ENCODE measurements around the gene FOXO1. TPM values are rescaled to one million over a fixed set of nuclear protein-coding genes. Genes with fewer than 3 reads are reported as not detected.
A peak's percentile ranks its signal among the peaks of the same experiment; 100 is the strongest.

FOXO1 gene
- total RNA-seq, 1 experiment from 2014 or later: 4.5 TPM

- H3K4me3 ChIP-seq: no peak overlapping the region
- no peak for DNase-seq (ENCODE audit: low read depth in 1 of 2, low spot score in 2 of 2)
- H3K27ac ChIP-seq: no peak overlapping the region
- peaks cover 17% of the 10 kb centered on the region for H3K4me1 ChIP-seq (replicated peaks)
- H3K9me3 ChIP-seq (replicated peaks): 0 out of 2 replicates have a peak, but pooled peaks cover 5% of the 10 kb centered on the region
- peaks cover 8% of the 10 kb centered on the region for H3K36me3 ChIP-seq
- H3K27me3 ChIP-seq (replicated peaks): no peaks in the 10 kb centered on the region
Observed at GRCh38 chr13:40661875-40662665, 4.4 kb downstream of the FOXO1 start.

- no peaks in the 10 kb centered on the region for H3K9me3 ChIP-seq (replicated peaks)
- H3K27me3 ChIP-seq (replicated peaks): no peaks in the 10 kb centered on the region
- peaks cover 13% of the 10 kb centered on the region for H3K4me1 ChIP-seq (replicated peaks)
- DNase-seq (ENCODE audit: low read depth in 1 of 2, low spot score in 2 of 2): no peak
- H3K36me3 ChIP-seq: peaks cover 3% of the 10 kb centered on the region; the same call in 1 of the 2 replicates
- H3K4me3 ChIP-seq: no peak overlapping the region
- H3K27ac ChIP-seq: no peak overlapping the region
Observed at GRCh38 chr13:40660692-40661091, 5.7 kb downstream of the FOXO1 start.

GRCh38 chr13:40660141-40660664, 6.2 kb downstream of the FOXO1 start:
- H3K36me3 ChIP-seq: 0 out of 2 replicates have a peak, but pooled peaks cover under 1% of the 10 kb centered on the region
- no peak overlapping the region for H3K4me3 ChIP-seq
- DNase-seq (ENCODE audit: low read depth in 1 of 2, low spot score in 2 of 2): no peak
- peaks cover 13% of the 10 kb centered on the region for H3K4me1 ChIP-seq (replicated peaks)
- H3K27ac ChIP-seq: no peak overlapping the region
- no peaks in the 10 kb centered on the region for H3K9me3 ChIP-seq (replicated peaks)
- no peaks in the 10 kb centered on the region for H3K27me3 ChIP-seq (replicated peaks)

- Histone ChIP-seq H3K27me3 (replicated peaks) (no peaks in the 10 kb centered on the region), H3K4me3 (no peak overlapping the region), H3K36me3 (no peaks in the 10 kb centered on the region), H3K4me1 (replicated peaks) (peaks cover 12% of the 10 kb centered on the region), H3K27ac (no peak overlapping the region), H3K9me3 (replicated peaks) (no peaks in the 10 kb centered on the region)
- DNase-seq (ENCODE audit: low read depth in 1 of 2, low spot score in 2 of 2): no peak
Observed at GRCh38 chr13:40657951-40658350, 8.5 kb downstream of the FOXO1 start.

- H3K4me1 ChIP-seq (replicated peaks): peaks cover 6% of the 10 kb centered on the region
- no peak overlapping the region for H3K27ac ChIP-seq
- H3K4me3 ChIP-seq: no peak overlapping the region
- H3K36me3 ChIP-seq: no peaks in the 10 kb centered on the region
- no peaks in the 10 kb centered on the region for H3K27me3 ChIP-seq (replicated peaks)
- H3K9me3 ChIP-seq (replicated peaks): no peaks in the 10 kb centered on the region
- no peak for DNase-seq (ENCODE audit: low read depth in 1 of 2, low spot score in 2 of 2)
Observed at GRCh38 chr13:40657307-40657706, 9.1 kb downstream of the FOXO1 start.

- Histone ChIP-seq H3K4me1 (replicated peaks) (peaks cover 6% of the 10 kb centered on the region), H3K4me3 (no peak overlapping the region), H3K27me3 (replicated peaks) (no peaks in the 10 kb centered on the region), H3K27ac (no peak overlapping the region), H3K9me3 (replicated peaks) (no peaks in the 10 kb centered on the region), H3K36me3 (no peaks in the 10 kb centered on the region)
- DNase-seq (ENCODE audit: low read depth in 1 of 2, low spot score in 2 of 2): no peak
Observed at GRCh38 chr13:40656358-40656757, 10.1 kb downstream of the FOXO1 start.

- H3K27ac ChIP-seq: no peak overlapping the region
- no peaks in the 10 kb centered on the region for H3K36me3 ChIP-seq
- DNase-seq (ENCODE audit: low read depth in 1 of 2, low spot score in 2 of 2): peak in 1 of 2 experiments; percentile 6
- no peaks in the 10 kb centered on the region for H3K9me3 ChIP-seq (replicated peaks)
- H3K4me3 ChIP-seq: no peak overlapping the region
- no peaks in the 10 kb centered on the region for H3K27me3 ChIP-seq (replicated peaks)
- H3K4me1 ChIP-seq (replicated peaks): peaks cover 26% of the 10 kb centered on the region
Observed at GRCh38 chr13:40653527-40654318, 12.7 kb downstream of the FOXO1 start.

- Histone ChIP-seq H3K27me3 (replicated peaks) (no peaks in the 10 kb centered on the region), H3K4me1 (replicated peaks) (peaks cover 27% of the 10 kb centered on the region), H3K36me3 (no peaks in the 10 kb centered on the region), H3K9me3 (replicated peaks) (no peaks in the 10 kb centered on the region), H3K27ac (no peak overlapping the region), H3K4me3 (no peak overlapping the region)
- DNase-seq (ENCODE audit: low read depth in 1 of 2, low spot score in 2 of 2): no peak
Observed at GRCh38 chr13:40652588-40652940, 13.9 kb downstream of the FOXO1 start.

- Histone ChIP-seq H3K9me3 (replicated peaks) (no peaks in the 10 kb centered on the region), H3K27me3 (replicated peaks) (no peaks in the 10 kb centered on the region), H3K4me1 (replicated peaks) (peaks cover 27% of the 10 kb centered on the region), H3K4me3 (no peak overlapping the region), H3K27ac (no peak overlapping the region), H3K36me3 (no peaks in the 10 kb centered on the region)
- DNase-seq (ENCODE audit: low read depth in 1 of 2, low spot score in 2 of 2): no peak
Observed at GRCh38 chr13:40651866-40652587, 14.4 kb downstream of the FOXO1 start.

GRCh38 chr13:40648841-40649240, 17.6 kb downstream of the FOXO1 start:
- Histone ChIP-seq H3K27me3 (replicated peaks) (no peaks in the 10 kb centered on the region), H3K36me3 (no peaks in the 10 kb centered on the region; the same call in 1 of the 2 replicates), H3K27ac (peak overlapping the region; percentile 82), H3K9me3 (replicated peaks) (no peaks in the 10 kb centered on the region), H3K4me1 (replicated peaks) (peaks cover 25% of the 10 kb centered on the region), H3K4me3 (no peak overlapping the region)
- DNase-seq (ENCODE audit: low read depth in 1 of 2, low spot score in 2 of 2): no peak

GRCh38 chr13:40648040-40648439, 18.4 kb downstream of the FOXO1 start:
- no peaks in the 10 kb centered on the region; the same call in 1 of the 2 replicates for H3K36me3 ChIP-seq
- no peaks in the 10 kb centered on the region for H3K27me3 ChIP-seq (replicated peaks)
- DNase-seq (ENCODE audit: low read depth in 1 of 2, low spot score in 2 of 2): no peak
- no peaks in the 10 kb centered on the region for H3K9me3 ChIP-seq (replicated peaks)
- H3K4me1 ChIP-seq (replicated peaks): peaks cover 21% of the 10 kb centered on the region
- no peak overlapping the region for H3K4me3 ChIP-seq
- no peak overlapping the region for H3K27ac ChIP-seq

- peaks cover 12% of the 10 kb centered on the region for H3K4me1 ChIP-seq (replicated peaks)
- no peak overlapping the region for H3K27ac ChIP-seq
- DNase-seq (ENCODE audit: low read depth in 1 of 2, low spot score in 2 of 2): no peak
- no peaks in the 10 kb centered on the region; the same call in 1 of the 2 replicates for H3K36me3 ChIP-seq
- H3K27me3 ChIP-seq (replicated peaks): no peaks in the 10 kb centered on the region
- H3K4me3 ChIP-seq: no peak overlapping the region
- H3K9me3 ChIP-seq (replicated peaks): no peaks in the 10 kb centered on the region
Observed at GRCh38 chr13:40644838-40645604, 21.4 kb downstream of the FOXO1 start.

Data from SJSA1 (cell line).